Activated T-helper 1 cell treated with anti-CD3 and anti-CD28 coated beads, Interleukin-12 subunit alpha, Interleukin-12 subunit beta, Interleukin-2, Interleukin-4 antibody, amounts not matched to agents 30 ng/mL and 10 ng/mL and 1 ng/mL, durations not matched to agents 14 hours and 24 hours and 36 hours (primary cell): ENCODE data around the gene TMEM242. TPM values are rescaled to one million over a fixed set of nuclear protein-coding genes. Genes with fewer than 3 reads are reported as not detected.

Experiments
- DNase-seq: peaks from one replicate; pipeline ENCODE4 v3.0.0; 2021; ENCODE audit warnings: low spot score
- H3K27ac Mint-ChIP-seq: one replicate; pipeline ENCODE4 v1.8.0; 2021; ENCODE audit warnings: mild to moderate bottlenecking, mixed read lengths
- H3K27me3 Mint-ChIP-seq: one replicate; pipeline ENCODE4 v1.8.0; 2022; ENCODE audit warnings: mild to moderate bottlenecking, moderate library complexity, mixed read lengths; ENCODE audit not compliant: insufficient read depth
- H3K36me3 Mint-ChIP-seq: one replicate; pipeline ENCODE4 v1.8.0; 2021; ENCODE audit warnings: low read depth, mixed read lengths
- H3K4me1 Mint-ChIP-seq: one replicate; pipeline ENCODE4 v1.8.0; 2021; ENCODE audit warnings: low read depth, mixed read lengths
- H3K4me3 Mint-ChIP-seq: one replicate; pipeline ENCODE4 v1.8.0; 2021; ENCODE audit warnings: mild to moderate bottlenecking, moderate library complexity, mixed read lengths
- H3K9me3 Mint-ChIP-seq: one replicate; pipeline ENCODE4 v1.8.0; 2021; ENCODE audit warnings: mixed read lengths
- intact Hi-C: fragments of 100-400 bp; cut with micrococcal nuclease; formaldehyde crosslinking; loops from one replicate; pipeline ENCODE4 v1.15.1; 2024
- total RNA-seq: library from RNA; stranded (reverse); gene quantifications from 2 replicates; pipeline ENCODE4 v1.2.3, GENCODE V29; 2022

TMEM242 gene
- 10.1 and 12.7 TPM in 2 replicates for total RNA-seq

GRCh38 chr6:157323255-157323965, at the start of gene TMEM242:
Gene TMEM242 (minus strand): TSS chr6:157323519. CDS start chr6:157323499, 20 bp downstream.
- peak within 1 kb of the TSS; percentile 91 for H3K27ac Mint-ChIP-seq
- peaks cover 5% of the 10 kb centered on the region for H3K36me3 Mint-ChIP-seq
- H3K9me3 Mint-ChIP-seq = no peaks in the 10 kb centered on the region
- H3K27me3 Mint-ChIP-seq = peaks cover 16% of the 10 kb centered on the region
- intact Hi-C loops = loop anchor here (1.0 to 10.0 kb wide), 11 partner anchors 45 to 551 kb away; no protein-coding TSS in a partner anchor
- peak; percentile 86 for DNase-seq
- H3K4me1 Mint-ChIP-seq = peaks cover 49% of the 10 kb centered on the region
- H3K4me3 Mint-ChIP-seq = peak within 1 kb of the TSS; percentile 99

- intact Hi-C loops = no loop called here
- Mint-ChIP-seq H3K9me3 (no peaks in the 10 kb centered on the region), H3K27ac (no peak overlapping the region), H3K27me3 (peaks cover 36% of the 10 kb centered on the region), H3K36me3 (no peaks in the 10 kb centered on the region), H3K4me3 (no peak overlapping the region), H3K4me1 (peaks cover 31% of the 10 kb centered on the region)
- no peak for DNase-seq
These were observed 49.4 kb upstream of the TMEM242 start for GRCh38 chr6:157372501-157373280.

GRCh38 chr6:157370755-157371154, 47.4 kb upstream of the TMEM242 start:
- intact Hi-C loops = no loop called here
- no peak overlapping the region for H3K27ac Mint-ChIP-seq
- peaks cover 46% of the 10 kb centered on the region for H3K27me3 Mint-ChIP-seq
- no peak overlapping the region for H3K4me3 Mint-ChIP-seq
- no peak for DNase-seq
- H3K9me3 Mint-ChIP-seq = no peaks in the 10 kb centered on the region
- H3K4me1 Mint-ChIP-seq = peaks cover 20% of the 10 kb centered on the region
- H3K36me3 Mint-ChIP-seq = no peaks in the 10 kb centered on the region

GRCh38 chr6:157368359-157369049, 45.2 kb upstream of the TMEM242 start:
- DNase-seq = no peak
- intact Hi-C loops = loop anchor here (1.0 to 5.0 kb wide), 5 partner anchors 12 to 396 kb away; partner anchors contain the start of gene TMEM242
- H3K4me3 Mint-ChIP-seq = no peak overlapping the region
- H3K27me3 Mint-ChIP-seq = peaks cover 46% of the 10 kb centered on the region
- H3K4me1 Mint-ChIP-seq = peaks cover 20% of the 10 kb centered on the region
- no peaks in the 10 kb centered on the region for H3K36me3 Mint-ChIP-seq
- peak overlapping the region; percentile 52 for H3K27ac Mint-ChIP-seq
- no peaks in the 10 kb centered on the region for H3K9me3 Mint-ChIP-seq

- H3K36me3 Mint-ChIP-seq = no peaks in the 10 kb centered on the region
- H3K27ac Mint-ChIP-seq = no peak overlapping the region
- H3K27me3 Mint-ChIP-seq = peaks cover 46% of the 10 kb centered on the region
- peaks cover 24% of the 10 kb centered on the region for H3K4me1 Mint-ChIP-seq
- intact Hi-C loops = loop anchor here (5.0 kb wide), 1 partner anchor 231 kb away; no protein-coding TSS in a partner anchor
- no peak for DNase-seq
- no peaks in the 10 kb centered on the region for H3K9me3 Mint-ChIP-seq
- H3K4me3 Mint-ChIP-seq = no peak overlapping the region
These were observed 43.3 kb upstream of the TMEM242 start for GRCh38 chr6:157366648-157367047.

GRCh38 chr6:157364705-157365104, 41.4 kb upstream of the TMEM242 start:
- no peak for DNase-seq
- H3K27ac Mint-ChIP-seq = no peak overlapping the region
- H3K4me3 Mint-ChIP-seq = no peak overlapping the region
- H3K36me3 Mint-ChIP-seq = no peaks in the 10 kb centered on the region
- intact Hi-C loops = loop anchor here (5.0 kb wide), 1 partner anchor 233 kb away; no protein-coding TSS in a partner anchor
- H3K27me3 Mint-ChIP-seq = peaks cover 42% of the 10 kb centered on the region
- no peaks in the 10 kb centered on the region for H3K9me3 Mint-ChIP-seq
- peaks cover 19% of the 10 kb centered on the region for H3K4me1 Mint-ChIP-seq

GRCh38 chr6:157361886-157362285, 38.6 kb upstream of the TMEM242 start:
- no peak overlapping the region for H3K27ac Mint-ChIP-seq
- no peaks in the 10 kb centered on the region for H3K9me3 Mint-ChIP-seq
- H3K4me3 Mint-ChIP-seq = no peak overlapping the region
- intact Hi-C loops = no loop called here
- no peak for DNase-seq
- peaks cover 4% of the 10 kb centered on the region for H3K4me1 Mint-ChIP-seq
- peaks cover 44% of the 10 kb centered on the region for H3K27me3 Mint-ChIP-seq
- H3K36me3 Mint-ChIP-seq = no peaks in the 10 kb centered on the region

- DNase-seq = no peak
- Mint-ChIP-seq H3K27me3 (peaks cover 50% of the 10 kb centered on the region), H3K9me3 (no peaks in the 10 kb centered on the region), H3K36me3 (no peaks in the 10 kb centered on the region), H3K27ac (no peak overlapping the region), H3K4me1 (peaks cover 2% of the 10 kb centered on the region), H3K4me3 (no peak overlapping the region)
- intact Hi-C loops = no loop called here
These were observed 35.0 kb upstream of the TMEM242 start for GRCh38 chr6:157358287-157358686.

GRCh38 chr6:157346373-157346772, 23.1 kb upstream of the TMEM242 start:
- Mint-ChIP-seq H3K27me3 (peaks cover 53% of the 10 kb centered on the region), H3K27ac (no peak overlapping the region), H3K4me1 (no peaks in the 10 kb centered on the region), H3K9me3 (peaks cover 3% of the 10 kb centered on the region), H3K4me3 (no peak overlapping the region), H3K36me3 (no peaks in the 10 kb centered on the region)
- DNase-seq = no peak
- intact Hi-C loops = no loop called here

GRCh38 chr6:157343732-157344131, 20.4 kb upstream of the TMEM242 start:
- peaks cover 57% of the 10 kb centered on the region for H3K27me3 Mint-ChIP-seq
- H3K9me3 Mint-ChIP-seq = no peaks in the 10 kb centered on the region
- H3K4me1 Mint-ChIP-seq = no peaks in the 10 kb centered on the region
- intact Hi-C loops = no loop called here
- no peak for DNase-seq
- H3K27ac Mint-ChIP-seq = no peak overlapping the region
- H3K4me3 Mint-ChIP-seq = no peak overlapping the region
- no peaks in the 10 kb centered on the region for H3K36me3 Mint-ChIP-seq

GRCh38 chr6:157339432-157339831, 16.1 kb upstream of the TMEM242 start:
- no peak overlapping the region for H3K27ac Mint-ChIP-seq
- intact Hi-C loops = no loop called here
- H3K27me3 Mint-ChIP-seq = peaks cover 48% of the 10 kb centered on the region
- H3K36me3 Mint-ChIP-seq = no peaks in the 10 kb centered on the region
- no peak overlapping the region for H3K4me3 Mint-ChIP-seq
- no peaks in the 10 kb centered on the region for H3K4me1 Mint-ChIP-seq
- H3K9me3 Mint-ChIP-seq = no peaks in the 10 kb centered on the region
- no peak for DNase-seq

GRCh38 chr6:157337751-157338150, 14.4 kb upstream of the TMEM242 start:
- Mint-ChIP-seq H3K4me1 (no peaks in the 10 kb centered on the region), H3K9me3 (no peaks in the 10 kb centered on the region), H3K27ac (no peak overlapping the region), H3K27me3 (peaks cover 50% of the 10 kb centered on the region), H3K4me3 (no peak overlapping the region), H3K36me3 (no peaks in the 10 kb centered on the region)
- no peak for DNase-seq
- intact Hi-C loops = no loop called here
